B cell (primary cell): ENCODE data around the gene FAM149B1. TPM values are rescaled to one million over a fixed set of nuclear protein-coding genes. Genes with fewer than 3 reads are reported as not detected.

ENCODE experiments used
- ATAC-seq: fragments of 200-7000 bp; cut with Tn5 transposase; one replicate; pipeline ENCODE4 v1.10.0; 2021; ENCODE audit warnings: low read depth, mild to moderate bottlenecking, moderate number of reproducible peaks, moderate library complexity
- CTCF ChIA-PET: fragments of 350-600 bp; sonication (Branson Sonifier 250); formaldehyde crosslinking; loops from one replicate; lab custom pipeline; 2021; ENCODE audit warnings: antibody characterized with exemption, inconsistent platforms; lab: Charles Lee
- POLR2A ChIA-PET: fragments of 350-600 bp; sonication (Branson Sonifier 250); formaldehyde crosslinking; loops from one replicate; lab custom pipeline; 2021; ENCODE audit warnings: antibody characterized with exemption; lab: Charles Lee
- DNase-seq: peaks from one replicate; pipeline ENCODE4 v3.0.0; 2013
- H2AFZ ChIP-seq: 2 replicates; pipeline ENCODE4 v1.6.1; 2012; ENCODE audit warnings: mild to moderate bottlenecking, low read depth, low read length; ENCODE audit not compliant: insufficient read depth, poor library complexity, severe bottlenecking
- H3K27ac ChIP-seq, 2 donors: 1 replicate in 1 of 2; 2 replicates in 1 of 2; pipeline ENCODE4 v1.5.1; 2012 to 2013; ENCODE audit warnings: low read length in 2 of 2, mild to moderate bottlenecking in 2 of 2, moderate library complexity in 1 of 2
- H3K27me3 ChIP-seq, 4 experiments: fragments of 200-600 bp in 1 of 4; sonication (generic) in 1 of 4; replicated peaks in 1 of 4; 1 replicate in 2 of 4; 2 replicates in 2 of 4; pipeline versions ENCODE4 v1.6.1 to v1.7.0; 2013 to 2016; ENCODE audit warnings: low read length in 3 of 4, mild to moderate bottlenecking in 2 of 4, mixed read lengths in 1 of 4, moderate library complexity in 1 of 4; ENCODE audit not compliant: insufficient read depth in 4 of 4, control insufficient read depth in 3 of 4; ENCODE audit errors: control extremely low read depth in 1 of 4
- H3K36me3 ChIP-seq, 2 experiments: replicated peaks in 1 of 2; 1 replicate in 1 of 2; 2 replicates in 1 of 2; pipeline versions ENCODE4 v1.6.1 to v1.7.1; 2013; ENCODE audit warnings: low read length in 1 of 2; ENCODE audit not compliant: insufficient read depth in 2 of 2, control insufficient read depth in 1 of 2; ENCODE audit errors: control extremely low read depth in 1 of 2, extremely low read depth in 1 of 2
- H3K4me1 ChIP-seq, 2 donors: fragments of 200-600 bp in 1 of 2; sonication (generic) in 1 of 2; 1 replicate in 1 of 2; 2 replicates in 1 of 2; pipeline versions ENCODE4 v1.5.1 to v1.6.1; 2013 to 2017; ENCODE audit warnings: low read length in 2 of 2; ENCODE audit not compliant: control insufficient read depth in 2 of 2, insufficient read depth in 2 of 2
- H3K4me2 ChIP-seq: replicated peaks from 2 replicates; pipeline ENCODE3; 2012; ENCODE audit warnings: mild to moderate bottlenecking, low read depth, low read length; ENCODE audit not compliant: poor library complexity, severe bottlenecking
- H3K4me3 ChIP-seq, 5 experiments: fragments of 200-600 bp in 1 of 5; sonication (generic) in 1 of 5; 1 replicate in 3 of 5; 2 replicates in 2 of 5; pipeline versions ENCODE4 v1.5.1 to v1.7.0; 2011 to 2016; ENCODE audit warnings: low read length in 4 of 5, mild to moderate bottlenecking in 4 of 5, low read depth in 2 of 5, control low read depth in 1 of 5, moderate library complexity in 1 of 5; ENCODE audit not compliant: insufficient read depth in 1 of 5; ENCODE audit errors: control extremely low read depth in 1 of 5, extremely low read depth in 1 of 5
- H3K79me2 ChIP-seq: fragments of 200-600 bp; sonication (generic); one replicate; pipeline ENCODE4 v1.6.0; 2016; ENCODE audit warnings: low read length; ENCODE audit not compliant: control insufficient read depth, insufficient read depth
- H3K9ac ChIP-seq: fragments of 200-600 bp; sonication (generic); 2 replicates; pipeline ENCODE4 v1.6.1; 2017; ENCODE audit warnings: mild to moderate bottlenecking, low read length, moderate library complexity
- H3K9me3 ChIP-seq, 3 donors: one replicate each; pipeline versions ENCODE4 v1.6.1 to v1.7.1; 2013; ENCODE audit warnings: low read length in 2 of 3; ENCODE audit not compliant: control insufficient read depth in 2 of 3, insufficient read depth in 1 of 3; ENCODE audit errors: control extremely low read depth in 1 of 3
- H4K20me1 ChIP-seq: 2 replicates; pipeline ENCODE4 v1.6.0; 2012; ENCODE audit warnings: mild to moderate bottlenecking, low read length; ENCODE audit not compliant: insufficient read depth, control insufficient read depth, poor library complexity, severe bottlenecking
- H3K27ac Mint-ChIP-seq: one replicate; pipeline ENCODE4 v1.8.0; 2021; ENCODE audit warnings: mixed read lengths
- H3K27me3 Mint-ChIP-seq: one replicate; pipeline ENCODE4 v1.8.0; 2021; ENCODE audit warnings: mixed read lengths
- H3K4me1 Mint-ChIP-seq: one replicate; pipeline ENCODE4 v1.8.0; 2021; ENCODE audit warnings: mixed read lengths
- H3K4me3 Mint-ChIP-seq: one replicate; pipeline ENCODE4 v1.8.0; 2021; ENCODE audit warnings: mixed read lengths
- H3K9me3 Mint-ChIP-seq: one replicate; pipeline ENCODE4 v1.8.0; 2022; ENCODE audit warnings: mixed read lengths; ENCODE audit not compliant: insufficient read depth
- CTCF ChIP-seq: fragments of 200-600 bp; IDR thresholded peaks from one replicate; pipeline ENCODE4 v1.8.0; 2022; ENCODE audit warnings: antibody characterized with exemption, mild to moderate bottlenecking
- EZH2 ChIP-seq: IDR thresholded peaks from 2 replicates; pipeline ENCODE4 v1.6.1; 2012; ENCODE audit warnings: borderline replicate concordance, low read depth, mild to moderate bottlenecking, moderate library complexity, low read length; ENCODE audit not compliant: insufficient read depth, poor library complexity, severe bottlenecking
- WGBS: methylation state at CpG from one replicate; pipeline ENCODE4 v1.1.5; 2013; ENCODE audit warnings: missing lambda C conversion rate; ENCODE audit not compliant: insufficient coverage; 5-methylcytosine and 5-hydroxymethylcytosine counted together
- intact Hi-C: fragments of 100-400 bp; cut with micrococcal nuclease; formaldehyde crosslinking; loops from one replicate; pipeline ENCODE4 v1.10.0; 2022
- polyA plus RNA-seq: library from polyadenylated mRNA; depleted of rRNA; stranded (reverse); fragments of >200 nt; gene quantifications from 2 replicates; pipeline ENCODE4 v1.2.3, GENCODE V29; 2012
- total RNA-seq, 2 donors: library from RNA; stranded (reverse); fragments of 120-200 nt in 1 of 2; gene quantifications; 1 replicate in 1 of 2; 2 replicates in 1 of 2; pipeline versions ENCODE4 v1.2.3 to v1.2.4, GENCODE V29; 2013 to 2022

Gene FAM149B1
- total and polyA plus RNA-seq, 2 donors (not counting 1 experiment from before 2014, with no cell fraction given): 22.5 to 24.3 TPM

- ATAC-seq: no peak
- H3K27me3 Mint-ChIP-seq: no peaks in the 10 kb centered on the region
- H3K4me3 ChIP-seq: no peak overlapping the region
- H3K4me2 ChIP-seq: no peak overlapping the region
- ChIA-PET CTCF (interaction anchor here (1.9 kb wide), 1 partner anchor 60 kb away, joined by 12 read pairs; the partner anchor contains the start of gene P4HA1), POLR2A (no interaction called here)
- peaks cover 10% of the 10 kb centered on the region for H3K4me1 Mint-ChIP-seq
- peaks cover 4% of the 10 kb centered on the region for H4K20me1 ChIP-seq
- no peak overlapping the region for H3K27ac Mint-ChIP-seq
- H3K9me3 Mint-ChIP-seq: no peaks in the 10 kb centered on the region
- no peak overlapping the region for H3K9ac ChIP-seq
- peaks cover 36% of the 10 kb centered on the region for H3K79me2 ChIP-seq
- H2AFZ ChIP-seq: no peak overlapping the region
- peaks cover 9 to 39% of the 10 kb centered on the region in 2 experiments for H3K36me3 ChIP-seq
- intact Hi-C loops: no loop called here
- WGBS: no CpG with 5 or more reads among the region's 3 CpGs
- H3K27me3 ChIP-seq: no peaks in the 10 kb centered on the region
- TF ChIP-seq EZH2 (no peak), CTCF (no peak)
- no peak overlapping the region for H3K27ac ChIP-seq
- no peaks in the 10 kb centered on the region for H3K4me1 ChIP-seq
- no peak overlapping the region for H3K4me3 Mint-ChIP-seq
- no peak for DNase-seq
- no peaks in the 10 kb centered on the region for H3K9me3 ChIP-seq
These were observed 11.9 kb upstream of the FAM149B1 start for GRCh38 chr10:73156054-73156453.

- intact Hi-C loops: loop anchor here (1.0 kb wide), 3 partner anchors 9 to 795 kb away; partner anchors contain the start of genes ECD, FAM149B1 and P4HA1
- H3K4me3 ChIP-seq: no peak overlapping the region
- H3K27ac ChIP-seq: peak overlapping the region in 1 of 2 donors; percentile 30
- peaks cover 0 to 3% of the 10 kb centered on the region in 2 donors for H3K4me1 ChIP-seq
- H3K36me3 ChIP-seq: peaks cover 11 to 41% of the 10 kb centered on the region in 2 experiments
- Mint-ChIP-seq H3K27ac (no peak overlapping the region), H3K4me3 (no peak overlapping the region), H3K4me1 (peaks cover 29% of the 10 kb centered on the region), H3K27me3 (no peaks in the 10 kb centered on the region), H3K9me3 (no peaks in the 10 kb centered on the region)
- no peaks in the 10 kb centered on the region for H3K9me3 ChIP-seq
- no CpG with 5 or more reads among the region's 5 CpGs for WGBS
- peaks cover 64% of the 10 kb centered on the region for H3K79me2 ChIP-seq
- no peak overlapping the region for H3K4me2 ChIP-seq
- DNase-seq (peak; percentile 73), ATAC-seq (peak; percentile 60)
- peak; percentile 97 for TF ChIP-seq CTCF
- no peak for TF ChIP-seq EZH2
- H2AFZ ChIP-seq: no peak overlapping the region
- H4K20me1 ChIP-seq: peaks cover 16% of the 10 kb centered on the region
- no peak overlapping the region for H3K9ac ChIP-seq
- no peaks in the 10 kb centered on the region for H3K27me3 ChIP-seq
- POLR2A ChIA-PET: interaction anchor here (0.9 kb wide), 1 partner anchor 63 kb away, joined by 3 read pairs; no protein-coding TSS in a partner anchor
- CTCF ChIA-PET: interaction anchor here (0.6 to 5.6 kb wide), 23 partner anchors 9 to 1324 kb away, joined by 3 to 111 read pairs (median 5); partner anchors contain the start of genes NUDT13 and P4HA1
These were observed 8.8 kb upstream of the FAM149B1 start for GRCh38 chr10:73159038-73159648.
